GM19240 (cell line): ENCODE measurements around the gene PTPRN2.
"Not testable (repeated sequence)": the region's sequence is repeated elsewhere in the genome, so short reads cannot be mapped to it uniquely, and the experiment has no call there.

Experiments used
- DNase-seq: peaks from one replicate; pipeline ENCODE4 v3.0.0; 2011; ENCODE audit warnings: low spot score; ENCODE audit not compliant: insufficient read length

PTPRN2 gene

GRCh38 chr7:158354861-158355260, 232.8 kb downstream of the PTPRN2 start:
- DNase-seq, result no peak

GRCh38 chr7:158353606-158354570, 233.7 kb downstream of the PTPRN2 start:
- DNase-seq, result no peak

GRCh38 chr7:158351899-158352729, 235.5 kb downstream of the PTPRN2 start:
- not testable (repeated sequence) for DNase-seq

- no peak for DNase-seq
Measured at GRCh38 chr7:158351481-158351880, 236.1 kb downstream of the PTPRN2 start.

GRCh38 chr7:158351051-158351450, 236.6 kb downstream of the PTPRN2 start:
- DNase-seq, result no peak

GRCh38 chr7:158350166-158350900, 237.3 kb downstream of the PTPRN2 start:
- no peak for DNase-seq

- no peak for DNase-seq
Measured at GRCh38 chr7:158348446-158348845, 239.2 kb downstream of the PTPRN2 start.

- DNase-seq, result not testable (repeated sequence)
Measured at GRCh38 chr7:158348039-158348438, 239.6 kb downstream of the PTPRN2 start.

GRCh38 chr7:158345731-158346130, 241.9 kb downstream of the PTPRN2 start:
- DNase-seq, result no peak

- DNase-seq, result no peak
Measured at GRCh38 chr7:158344706-158345300, 242.8 kb downstream of the PTPRN2 start.

- no peak for DNase-seq
Measured at GRCh38 chr7:158343936-158344455, 243.6 kb downstream of the PTPRN2 start.

- no peak for DNase-seq
Measured at GRCh38 chr7:158343526-158343925, 244.1 kb downstream of the PTPRN2 start.

GRCh38 chr7:158341097-158341496, 246.5 kb downstream of the PTPRN2 start:
- DNase-seq, result not testable (repeated sequence)

GRCh38 chr7:158336952-158337351, 250.7 kb downstream of the PTPRN2 start:
- not testable (repeated sequence) for DNase-seq

- DNase-seq, result not testable (repeated sequence)
Measured at GRCh38 chr7:158332516-158332915, 255.1 kb downstream of the PTPRN2 start.

GRCh38 chr7:158331826-158332450, 255.7 kb downstream of the PTPRN2 start:
- not testable (repeated sequence) for DNase-seq

- no peak for DNase-seq
Measured at GRCh38 chr7:158329686-158330085, 257.9 kb downstream of the PTPRN2 start.

GRCh38 chr7:158329014-158329610, 258.5 kb downstream of the PTPRN2 start:
- no peak for DNase-seq

GRCh38 chr7:158328376-158329013, 259.1 kb downstream of the PTPRN2 start:
- DNase-seq, result no peak
